Dedifferentiated amniotic fluid mesenchymal stem cell (primary cell): ENCODE measurements around the gene RAD51B.
"Not testable (repeated sequence)": the region's sequence is repeated elsewhere in the genome, so short reads cannot be mapped to it uniquely, and the experiment has no call there.

Source experiments
- DNase-seq: peaks from one replicate; pipeline ENCODE4 v3.0.0-alpha.2; 2016; ENCODE audit errors: extremely low spot score

RAD51B gene

GRCh38 chr14:68174446-68174845 lies 354.9 kb downstream of the RAD51B start:
- DNase-seq: no peak

DNA sequence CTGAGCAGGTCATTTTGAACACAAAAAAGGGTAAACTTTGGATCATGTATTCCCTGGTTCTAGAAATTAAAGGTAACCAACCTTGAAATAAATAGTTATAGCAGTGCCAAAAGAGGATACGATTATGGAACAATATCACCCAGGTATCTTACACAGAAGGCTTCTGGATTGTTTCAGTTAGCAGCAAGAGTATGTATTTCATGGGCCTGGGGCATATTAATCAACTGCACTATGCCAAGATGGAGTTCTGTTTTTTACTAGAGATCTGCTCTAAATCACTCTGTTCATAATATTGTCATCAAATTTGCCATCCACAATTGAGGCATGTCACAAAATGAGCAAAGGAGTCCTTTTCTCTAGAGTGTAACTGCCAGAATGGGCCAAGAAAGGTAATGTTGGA lies 357.1 kb downstream of the RAD51B start:
- DNase-seq: no peak

DNA sequence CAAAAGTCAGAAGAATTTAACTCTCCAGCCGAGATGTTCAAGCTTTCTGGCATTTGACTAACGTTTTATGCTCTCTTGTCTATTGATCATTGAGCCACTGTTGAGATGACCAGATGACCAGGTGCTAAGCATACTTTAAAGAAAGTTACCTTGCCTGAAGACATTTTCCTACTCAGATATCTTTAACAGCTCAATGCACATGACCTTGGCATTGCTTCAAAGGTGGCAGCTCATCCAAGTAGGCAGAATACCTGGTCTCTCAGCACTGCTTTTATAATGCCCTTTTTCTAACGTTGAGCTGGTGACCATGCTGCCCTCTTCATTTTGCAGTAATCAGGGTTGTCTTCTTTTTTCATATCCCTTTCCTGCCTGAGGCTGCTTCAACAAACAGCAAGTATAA lies 358.1 kb downstream of the RAD51B start:
- no peak for DNase-seq

GRCh38 chr14:68178282-68178681 lies 358.7 kb downstream of the RAD51B start:
- no peak for DNase-seq

DNA sequence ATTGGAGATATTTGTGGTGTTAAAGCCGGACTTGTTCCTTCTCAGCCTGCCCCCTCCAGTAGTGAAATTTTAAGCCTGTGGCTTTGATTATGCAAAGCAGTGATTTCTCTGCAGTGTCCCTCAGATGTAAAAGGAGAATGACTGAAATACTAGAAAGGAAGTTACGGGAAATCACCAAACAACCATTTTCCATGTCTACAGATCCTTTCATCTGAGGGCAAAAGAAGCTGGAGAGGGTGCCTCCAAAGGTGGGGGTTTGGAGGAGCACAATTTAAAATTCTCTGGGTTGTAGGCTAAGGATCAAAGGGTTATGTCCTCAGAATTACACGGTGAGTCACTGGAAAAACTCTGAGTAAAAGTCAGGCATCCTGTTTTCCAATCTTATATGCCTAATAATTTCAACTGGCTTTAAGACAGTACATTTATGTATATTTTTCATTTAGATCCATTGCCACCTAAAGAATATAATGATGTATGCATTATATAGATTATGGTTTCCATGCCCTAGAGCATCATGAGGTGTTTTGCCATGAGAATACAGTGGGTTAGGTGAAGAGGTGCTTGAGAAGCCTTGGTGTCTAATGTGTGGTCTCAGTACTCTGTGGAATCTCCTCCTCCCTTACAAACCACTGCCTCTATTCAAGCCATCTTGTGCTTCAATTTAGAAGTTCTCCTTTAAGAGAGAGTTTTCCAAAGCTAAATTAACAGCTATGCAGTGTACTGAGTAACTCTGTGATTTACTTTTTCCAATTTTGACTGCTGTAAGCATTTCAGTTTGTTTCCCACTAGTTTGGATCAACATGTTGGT lies 362.1 kb downstream of the RAD51B start:
- DNase-seq: no peak

DNA sequence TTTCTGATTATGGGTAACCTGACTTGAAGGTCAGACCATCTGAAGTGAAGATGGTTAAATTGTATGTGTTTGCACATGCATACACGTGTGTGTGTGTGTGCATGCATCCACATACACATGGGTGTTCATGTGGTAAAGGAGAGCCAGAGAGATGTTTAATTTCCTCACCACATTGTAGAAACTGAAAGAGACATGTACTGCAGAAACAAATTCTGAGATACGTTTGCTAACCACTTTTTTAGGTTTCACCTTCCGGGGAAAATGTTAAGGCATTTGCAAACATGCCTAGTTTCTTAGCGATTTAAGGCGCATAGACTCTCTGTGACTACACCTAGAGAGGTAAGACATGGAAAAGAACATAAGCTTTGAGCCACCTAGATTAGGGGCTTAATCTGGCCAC lies 362.9 kb downstream of the RAD51B start:
- no peak for DNase-seq

- DNase-seq: not testable (repeated sequence)
Measured at GRCh38 chr14:68186500-68187276, 367.1 kb downstream of the RAD51B start.

- DNase-seq: no peak
Measured at GRCh38 chr14:68188174-68188573, 368.6 kb downstream of the RAD51B start.

DNA sequence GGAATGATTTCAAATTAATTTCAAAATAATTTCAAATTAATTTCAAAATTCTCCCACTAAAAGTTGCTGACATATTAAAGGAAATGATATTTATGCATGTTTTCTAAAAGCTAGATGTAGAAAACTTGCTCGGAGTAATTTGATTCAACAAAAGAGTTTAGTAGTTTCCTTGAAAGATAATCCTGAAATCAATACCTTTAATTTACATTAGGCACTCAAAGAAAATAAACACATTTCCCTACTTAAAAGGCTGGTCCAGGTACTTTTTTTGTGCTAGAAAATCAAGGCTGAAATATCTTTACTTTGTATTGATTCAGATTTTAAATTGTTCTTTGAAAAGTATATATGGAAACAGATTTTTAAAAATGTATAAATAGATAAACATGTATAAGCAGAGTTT lies 370.5 kb downstream of the RAD51B start:
- DNase-seq: no peak

DNA sequence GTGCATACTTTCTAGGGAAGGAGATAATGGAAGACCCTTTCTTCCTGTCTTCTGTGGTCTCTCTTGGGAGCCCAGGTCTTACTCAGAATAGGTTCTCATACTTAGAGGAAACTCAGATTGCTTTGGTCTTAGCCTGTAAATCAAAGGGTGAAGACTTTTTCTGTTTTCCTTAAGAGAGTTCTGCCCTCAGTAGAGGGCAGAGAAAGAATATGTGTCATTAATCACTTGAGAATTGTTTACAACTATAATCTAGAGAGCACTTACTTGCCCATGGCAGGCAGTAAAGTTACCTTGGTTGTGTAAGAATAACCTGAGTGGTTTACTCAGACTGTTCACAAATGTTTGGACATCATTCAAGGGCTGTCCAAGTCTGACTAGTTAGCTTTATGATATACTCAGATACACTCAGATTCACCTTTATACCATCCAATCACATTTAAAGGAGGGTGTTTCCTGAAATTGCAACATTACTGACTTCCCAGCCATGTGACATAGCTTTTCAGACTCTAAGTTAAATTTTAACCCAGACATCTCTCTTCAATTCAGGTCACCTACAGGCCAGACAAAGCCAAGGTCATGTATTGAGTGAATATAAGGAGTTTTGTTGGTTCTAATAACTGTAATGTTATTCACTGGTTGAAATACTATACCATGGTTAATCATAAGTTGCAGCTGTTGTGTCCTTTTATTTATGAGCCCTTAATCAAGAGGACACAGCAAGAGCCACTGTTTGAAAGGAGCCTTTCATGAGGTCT lies 372.2 kb downstream of the RAD51B start:
- no peak for DNase-seq

GRCh38 chr14:68192935-68193334 lies 373.4 kb downstream of the RAD51B start:
- no peak for DNase-seq

DNA sequence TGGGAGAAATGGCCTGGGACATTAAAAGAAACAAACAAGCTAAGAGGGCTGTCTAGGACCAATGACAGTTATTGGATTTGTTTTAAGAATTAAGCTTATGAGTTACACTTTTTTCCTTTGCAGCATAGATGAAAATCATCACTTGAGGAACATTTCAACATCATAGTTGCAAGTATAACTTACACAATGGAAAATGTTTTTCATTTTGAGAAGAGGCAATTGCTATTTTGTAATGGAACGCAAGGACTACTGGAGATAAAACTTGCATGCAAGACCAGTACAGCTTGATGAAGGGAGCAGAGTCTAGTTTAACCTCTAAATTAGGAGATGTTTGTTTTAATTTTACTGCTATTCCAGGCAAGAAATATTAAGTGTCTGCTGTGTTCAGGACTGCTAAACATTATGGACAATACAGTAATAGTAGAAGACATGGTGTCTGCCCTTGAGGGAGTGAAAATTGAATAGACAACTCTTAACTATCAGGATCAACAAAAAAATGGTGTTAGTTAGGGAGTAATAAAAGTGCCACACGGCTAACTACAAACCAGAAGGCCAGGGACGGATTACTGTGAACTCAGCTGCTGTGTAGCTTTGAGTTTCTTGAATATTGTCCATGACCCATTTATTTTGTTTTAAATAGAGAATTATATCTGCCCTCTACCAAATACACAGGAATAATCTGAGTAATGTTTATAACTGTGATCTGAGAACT lies 374.5 kb downstream of the RAD51B start:
- DNase-seq: no peak

DNA sequence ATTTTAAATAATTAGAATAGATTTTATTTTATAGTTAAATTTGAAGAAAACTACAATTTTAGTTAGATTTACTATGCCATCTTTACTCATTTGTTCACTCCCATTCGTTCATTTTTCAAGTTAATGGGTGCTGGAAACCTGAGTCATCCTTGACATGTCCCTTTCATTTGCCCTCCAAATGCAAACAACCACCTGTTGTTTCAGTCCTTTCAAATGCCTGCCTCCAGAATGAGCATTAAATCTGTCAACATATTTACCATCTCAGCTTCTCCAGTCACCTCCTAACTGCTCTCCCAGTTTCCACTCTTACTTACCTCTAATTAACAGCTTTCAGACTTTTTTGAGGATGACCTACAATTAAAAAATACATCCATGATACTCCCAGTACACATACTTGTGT lies 375.5 kb downstream of the RAD51B start:
- DNase-seq: no peak

GRCh38 chr14:68198713-68199495 lies 379.3 kb downstream of the RAD51B start:
- no peak for DNase-seq

- DNase-seq: peak; percentile 48
Measured at GRCh38 chr14:68199554-68200151, 380.1 kb downstream of the RAD51B start.

DNA sequence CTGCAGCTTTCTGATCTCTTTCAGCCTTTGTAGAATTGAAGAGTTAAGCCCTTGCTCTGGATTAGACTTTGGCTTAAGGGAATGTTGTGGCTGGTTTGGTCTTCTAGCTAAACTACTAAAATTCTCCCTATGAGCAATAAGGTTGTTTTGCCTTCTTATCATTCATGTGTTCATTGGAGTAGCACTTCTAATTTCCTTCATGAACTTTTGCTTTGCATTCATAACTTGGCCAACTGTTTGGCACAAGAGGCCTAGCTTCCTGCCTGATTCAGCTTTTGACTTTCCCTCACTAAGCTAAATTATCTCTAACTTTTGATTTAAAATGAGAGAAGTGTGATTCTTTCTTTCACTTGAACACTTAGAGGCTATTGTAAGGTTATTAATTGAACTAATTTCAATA lies 384.3 kb downstream of the RAD51B start:
- no peak for DNase-seq

DNA sequence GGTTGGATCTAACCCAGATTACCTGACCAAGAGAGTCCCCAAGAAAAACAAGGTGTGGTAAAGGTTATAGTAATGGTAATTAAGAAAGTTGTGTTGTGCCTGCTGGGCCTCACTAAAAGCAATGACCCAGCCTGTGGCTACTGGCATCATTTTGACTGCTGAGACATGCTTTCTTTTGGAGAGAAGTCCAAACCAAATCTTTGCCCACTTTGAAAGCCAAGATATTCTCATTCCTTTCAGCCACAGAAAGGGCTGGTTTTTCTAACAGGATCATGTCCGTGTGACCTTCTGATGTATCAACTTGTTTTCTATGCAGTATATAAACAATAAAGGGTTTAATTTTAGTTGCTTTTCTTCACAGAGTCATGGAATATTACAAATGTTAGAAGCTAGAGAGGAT lies 388.6 kb downstream of the RAD51B start:
- DNase-seq: peak; percentile 69

DNA sequence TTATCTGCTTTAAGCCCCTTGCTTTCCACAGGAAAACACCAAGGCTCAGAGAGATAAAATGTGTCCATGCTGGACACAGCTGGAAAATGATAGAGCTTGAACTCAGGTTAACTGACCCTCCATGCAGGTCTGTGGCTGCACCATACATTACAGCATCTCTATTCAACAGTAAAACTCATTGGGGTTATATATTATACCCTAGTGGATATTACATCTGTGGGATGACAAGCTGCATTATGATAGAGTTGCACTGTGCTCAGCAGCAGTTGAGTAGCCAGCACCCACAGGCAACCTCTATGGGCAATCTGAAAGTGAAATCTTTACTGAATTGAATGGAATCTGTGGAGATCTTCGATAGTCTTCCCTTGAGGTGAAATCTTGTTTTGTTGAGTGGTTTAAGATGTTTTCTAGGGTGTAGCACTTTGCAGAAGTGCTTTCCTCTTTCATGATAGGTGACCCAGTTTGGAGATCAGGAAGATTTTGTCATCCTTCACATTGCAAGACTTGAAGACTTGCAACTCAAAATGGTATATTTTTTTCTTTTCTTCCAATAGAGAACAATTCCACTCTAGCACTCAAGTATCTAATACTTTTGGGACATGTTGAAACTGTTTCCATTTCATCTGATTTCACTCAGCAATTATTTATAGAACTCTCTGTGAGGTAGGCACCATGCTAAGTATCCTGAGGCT lies 389.2 kb downstream of the RAD51B start:
- no peak for DNase-seq

DNA sequence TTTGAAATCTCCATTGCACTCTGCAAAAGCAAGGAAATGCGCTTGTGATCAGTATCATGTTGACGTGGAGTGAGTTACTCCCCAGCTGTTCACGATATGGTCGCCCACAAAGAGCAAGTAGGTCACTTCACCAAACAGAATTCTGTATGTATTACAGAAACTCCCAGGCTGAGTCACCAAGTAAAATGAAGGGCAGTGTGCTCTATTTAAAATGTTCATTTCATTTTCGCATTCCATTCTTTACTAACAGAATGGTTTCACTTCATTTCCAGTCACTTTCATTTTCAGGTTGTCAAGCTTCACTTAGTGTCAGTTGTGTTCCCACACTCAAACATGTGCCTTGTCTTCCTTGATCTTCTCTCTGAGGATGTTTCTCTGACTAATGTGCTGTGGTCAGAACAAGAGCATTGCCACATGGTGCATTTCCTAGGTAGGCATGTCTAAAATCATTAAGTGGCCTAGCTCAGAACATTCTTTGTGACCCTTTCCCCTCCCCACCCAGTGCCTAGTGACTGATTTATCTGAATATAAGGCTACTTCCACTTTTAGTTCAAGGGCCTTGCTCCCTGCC lies 391.2 kb downstream of the RAD51B start:
- DNase-seq: peak; percentile 90

DNA sequence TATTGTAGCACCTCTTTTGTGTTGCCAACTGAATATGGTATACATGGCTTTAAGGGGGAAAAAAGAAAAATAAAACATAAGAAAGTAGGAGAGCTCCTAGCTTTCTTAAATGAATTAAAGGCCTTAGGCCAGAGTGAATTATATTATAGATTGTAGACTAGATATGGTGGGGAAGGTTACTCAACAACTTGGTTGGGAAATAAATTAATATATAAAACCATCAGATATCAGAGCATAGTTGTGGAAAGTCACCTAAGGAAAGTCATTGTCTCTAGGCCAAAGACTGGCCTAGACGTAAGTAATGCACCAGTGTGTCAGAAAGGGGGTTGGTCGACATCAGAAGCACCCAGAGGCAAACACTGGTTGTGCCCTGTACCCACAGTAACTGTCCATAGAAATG lies 391.8 kb downstream of the RAD51B start:
- no peak for DNase-seq
